NCI-H187 treated with DMSO at 0.1 percent for 48 hours (cell line): ENCODE measurements around the gene PTBP1.

Experiments
- DNase-seq: peaks from one replicate; lab custom pipeline; 2025; lab: John Stamatoyannopoulos, UW

Gene PTBP1

DNA sequence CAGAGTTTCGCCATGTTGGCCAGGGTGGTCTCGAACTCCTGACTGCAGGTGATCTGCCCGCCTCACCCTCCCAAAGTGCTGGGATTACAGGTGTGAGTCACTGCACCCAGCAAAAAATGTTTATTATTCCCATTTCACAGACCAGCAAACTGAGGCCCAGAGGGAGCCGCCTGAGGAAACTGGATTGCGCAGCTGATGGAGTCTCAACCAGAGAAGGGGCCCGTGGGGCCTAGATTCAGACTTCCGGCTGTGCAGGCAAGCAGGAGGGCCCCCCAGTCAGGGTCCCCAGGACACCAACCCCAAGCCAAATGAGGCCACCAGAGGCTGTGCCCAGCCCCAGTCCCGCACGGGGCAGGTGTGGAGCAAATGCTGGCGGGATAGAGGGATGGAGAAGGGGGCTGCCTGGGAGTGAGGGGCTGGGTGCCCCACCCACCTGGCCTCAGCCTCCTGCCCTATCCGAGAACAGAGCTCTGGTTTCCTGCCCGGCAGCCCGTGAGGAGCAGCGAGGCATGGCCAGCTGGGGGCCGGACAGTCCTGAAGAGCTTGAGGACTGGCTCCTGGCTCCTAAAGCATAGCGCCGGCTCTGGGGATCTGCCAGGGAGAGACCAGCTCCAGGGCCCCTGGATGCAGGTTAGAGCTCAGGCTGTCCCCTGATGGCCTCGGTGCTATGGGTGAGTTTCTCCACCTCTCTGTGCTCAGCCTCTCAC, 24.4 kb upstream of the PTBP1 start:
- DNase-seq = no peak

DNA sequence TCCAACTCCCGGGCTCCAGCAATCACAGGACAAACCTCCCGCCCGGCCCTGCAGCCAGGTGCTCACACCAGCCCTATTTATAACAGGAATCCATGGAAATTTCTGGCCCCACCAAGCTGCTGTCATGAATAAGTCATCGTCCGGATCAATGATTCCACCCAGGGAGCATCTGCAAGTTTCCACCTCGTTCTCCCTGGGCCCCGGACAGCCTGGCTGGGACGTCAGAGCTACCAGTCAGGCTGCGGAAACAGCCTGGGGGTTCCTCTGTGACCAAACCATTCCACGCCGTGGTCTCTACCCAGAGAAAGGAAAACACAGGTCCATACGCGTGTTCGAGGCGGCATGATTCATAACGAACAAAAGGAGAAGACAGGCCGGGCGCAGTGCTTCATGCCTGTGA, 20.7 kb upstream of the PTBP1 start:
- DNase-seq = no peak

DNA sequence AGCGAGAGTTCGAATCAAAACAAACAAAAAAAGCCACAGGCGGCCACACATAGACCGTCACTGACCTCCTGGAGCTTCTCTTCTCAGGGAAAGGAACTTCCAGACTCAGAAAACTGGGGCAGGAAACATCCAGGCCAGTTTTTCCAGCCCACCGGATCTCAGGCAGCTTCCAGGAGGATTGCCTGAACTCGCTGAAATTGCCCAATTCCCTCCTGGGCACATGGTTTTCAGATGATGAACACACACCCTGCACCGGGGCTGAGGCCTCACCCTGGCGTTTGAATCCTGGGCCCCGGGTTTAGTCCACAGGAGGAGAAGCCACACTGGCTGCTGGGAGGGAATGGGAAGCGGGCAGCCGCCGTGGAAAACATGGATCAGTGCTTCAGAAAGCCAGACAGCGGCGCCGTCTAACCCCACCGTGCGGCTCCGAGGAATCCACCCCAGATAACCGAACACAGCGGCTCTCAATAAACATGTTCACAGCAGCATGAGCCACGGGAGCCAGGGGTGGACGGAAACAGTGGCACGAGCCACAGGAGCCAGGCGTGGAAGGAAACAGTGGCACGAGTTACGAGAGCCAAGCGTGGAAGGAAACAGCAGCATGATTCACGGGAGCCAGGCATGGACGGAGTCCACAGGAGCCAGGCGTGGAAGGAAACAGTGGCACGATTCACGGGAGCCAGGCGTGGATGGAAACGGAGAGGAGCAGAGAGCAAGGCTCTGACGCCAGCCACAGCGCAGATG, 18.2 kb upstream of the PTBP1 start:
- DNase-seq = no peak

DNA sequence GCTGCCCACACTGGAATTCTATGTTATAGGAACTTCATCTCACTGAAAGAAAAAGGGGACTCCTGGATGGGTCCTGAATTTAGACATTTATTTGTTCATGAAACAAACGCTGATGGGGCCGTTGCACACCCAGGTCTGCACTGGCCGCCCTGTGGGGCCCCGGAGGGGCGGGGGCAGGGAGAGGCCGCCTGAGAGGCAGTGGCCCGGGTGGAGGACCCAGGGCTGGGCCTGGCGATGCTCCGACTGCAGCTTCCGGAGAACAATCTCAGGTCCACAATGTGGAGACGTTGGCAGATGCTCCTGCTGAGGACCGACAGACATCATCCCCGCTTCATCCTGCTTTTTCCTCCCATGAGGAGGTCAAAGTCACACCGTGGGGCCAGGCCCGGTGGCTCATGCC, 16.3 kb upstream of the PTBP1 start:
- DNase-seq = no peak

DNA sequence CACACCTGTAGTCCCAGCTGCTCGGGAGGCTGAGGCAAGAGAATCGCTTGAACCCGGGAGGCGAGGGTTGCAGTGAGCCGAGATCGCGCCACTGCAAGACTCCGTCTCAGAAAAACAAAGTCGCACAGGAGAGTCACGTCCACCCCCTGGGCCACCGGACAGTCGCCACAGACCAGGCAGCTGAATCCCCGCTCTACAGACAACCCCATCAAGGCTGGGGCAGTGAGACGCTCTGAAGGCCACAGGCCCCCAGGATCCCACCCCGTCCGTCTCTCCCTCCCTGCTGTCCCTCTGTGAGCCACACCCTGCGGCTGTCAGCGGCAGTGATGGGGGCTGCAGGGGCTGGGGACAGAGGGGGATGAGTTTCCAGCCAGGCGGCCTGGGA, 15.5 kb upstream of the PTBP1 start:
- no peak for DNase-seq

DNA sequence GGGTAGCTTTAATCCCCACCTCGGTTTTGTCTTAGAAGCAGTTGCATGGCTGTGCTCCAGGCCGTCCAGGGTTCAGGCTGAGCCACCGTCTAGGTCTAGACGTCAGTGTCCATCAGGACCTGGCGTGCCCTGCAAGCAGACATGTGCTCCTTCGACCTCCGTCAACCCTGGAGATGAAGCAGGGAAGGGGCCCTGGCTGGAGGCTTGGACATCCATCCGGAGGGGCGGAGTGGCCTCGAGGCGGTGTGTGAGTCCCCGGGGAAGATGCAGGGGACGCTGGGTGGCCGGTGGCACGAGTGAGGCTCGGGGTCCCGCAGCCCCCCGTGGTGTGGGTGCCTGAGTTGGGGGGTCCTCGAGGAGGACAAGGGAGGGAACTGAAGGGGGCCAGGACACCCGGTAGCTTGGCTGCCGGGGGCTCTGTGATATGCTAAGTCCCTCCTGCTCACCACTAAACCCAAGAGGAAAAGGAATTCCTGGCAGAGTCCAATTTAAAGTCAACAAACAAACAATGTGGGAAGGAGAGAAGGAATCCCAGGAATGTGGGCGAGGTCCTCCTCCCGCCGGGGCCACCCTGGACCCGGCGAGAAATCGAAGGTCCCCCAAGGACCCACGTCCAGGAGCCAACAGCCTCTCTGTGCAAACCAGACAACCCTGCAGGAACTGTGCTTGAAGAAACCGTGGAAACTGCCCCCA, 14.9 kb upstream of the PTBP1 start:
- DNase-seq = no peak

DNA sequence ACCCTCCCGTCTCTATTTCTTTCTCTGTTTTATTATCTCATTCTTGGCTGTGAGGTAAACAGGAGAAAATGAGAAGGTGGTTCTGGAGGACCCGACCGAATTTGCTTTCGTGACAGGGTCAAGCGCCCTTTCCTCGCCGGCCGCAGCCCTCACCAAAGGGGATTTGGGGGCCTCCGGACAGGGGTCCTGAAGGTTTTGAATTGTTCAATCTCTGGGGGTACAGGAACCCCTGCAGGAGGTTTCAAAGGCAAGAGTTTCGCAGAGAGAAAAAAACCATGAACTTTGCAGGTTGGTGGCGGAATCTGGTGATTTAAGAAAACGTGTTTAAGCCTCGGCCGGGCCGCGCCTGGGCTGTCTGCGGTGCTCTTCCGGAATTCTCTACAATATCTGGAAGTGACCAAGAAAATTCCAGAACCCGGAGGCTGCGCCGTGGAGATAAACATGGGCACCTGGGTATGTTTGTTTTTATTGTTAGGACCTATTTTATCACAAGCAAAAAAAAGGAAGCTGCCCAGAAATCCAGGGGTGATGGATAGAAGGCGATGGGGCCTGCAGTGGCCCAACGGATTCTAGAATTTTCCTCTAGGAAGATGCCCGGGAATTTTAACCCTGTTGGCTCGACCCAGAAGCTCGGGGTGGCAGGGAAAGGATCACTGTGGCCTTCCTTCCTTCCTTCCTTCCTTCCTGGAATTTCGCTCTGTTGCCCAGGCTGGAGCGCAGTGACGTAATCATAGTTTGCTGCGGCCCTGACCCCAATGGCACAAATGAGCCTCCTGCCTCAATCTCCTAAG, 14.2 kb upstream of the PTBP1 start:
- no peak for DNase-seq

DNA sequence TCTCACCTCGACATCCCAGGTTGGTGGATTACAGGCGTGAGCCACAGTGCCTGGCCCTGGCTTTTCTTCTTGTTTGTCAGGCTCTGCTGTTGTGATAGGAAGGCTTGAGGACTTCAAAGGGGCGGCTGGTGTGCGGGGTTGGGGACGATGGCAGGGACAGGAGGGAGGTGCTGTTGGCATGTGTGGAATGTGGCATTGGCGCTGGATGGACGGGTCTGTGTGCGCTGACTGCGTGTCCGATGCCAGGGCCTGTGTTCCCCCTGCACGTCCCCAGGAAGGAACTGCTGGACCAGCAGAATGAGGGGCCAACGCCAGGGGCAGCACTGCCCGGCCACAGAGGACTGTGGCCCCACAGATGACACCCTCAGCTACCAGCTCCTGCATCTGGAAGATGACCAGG, 12.7 kb upstream of the PTBP1 start:
- DNase-seq = no peak

DNA sequence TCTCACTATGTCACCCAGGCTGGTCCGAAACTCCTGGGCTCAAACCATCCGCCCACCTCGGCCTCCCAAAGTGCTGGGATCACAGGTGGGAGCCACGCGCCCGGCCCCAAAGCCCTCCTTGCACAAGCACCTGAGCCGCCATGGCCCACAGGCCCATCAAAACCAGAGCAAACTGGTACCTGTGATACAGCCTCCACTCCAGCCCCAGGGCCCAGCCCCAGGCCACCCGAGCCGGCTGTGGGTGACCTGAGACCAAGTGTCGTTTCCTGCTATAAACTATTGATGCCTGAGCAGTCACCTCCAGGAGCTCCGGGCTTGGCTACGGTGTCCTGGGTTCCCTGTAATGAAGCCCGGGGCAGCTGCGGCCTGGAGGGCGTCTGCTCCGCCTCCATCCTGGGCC, 9.7 kb upstream of the PTBP1 start:
- no peak for DNase-seq

DNA sequence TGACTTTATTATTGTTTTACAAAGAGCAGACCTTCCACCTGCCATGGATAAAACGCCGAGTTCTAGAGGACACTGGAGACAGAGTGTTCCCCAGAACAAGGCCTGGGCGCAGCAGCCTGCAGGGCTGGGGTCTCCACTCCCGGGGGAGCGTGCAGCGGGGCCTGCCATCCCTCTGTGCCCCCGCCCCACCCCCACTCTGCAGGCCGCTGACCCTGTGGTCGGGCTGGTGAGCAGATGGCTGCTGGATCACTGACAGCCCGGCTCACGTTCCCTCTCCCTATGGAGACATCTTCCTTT, 8.6 kb upstream of the PTBP1 start:
- DNase-seq = no peak

DNA sequence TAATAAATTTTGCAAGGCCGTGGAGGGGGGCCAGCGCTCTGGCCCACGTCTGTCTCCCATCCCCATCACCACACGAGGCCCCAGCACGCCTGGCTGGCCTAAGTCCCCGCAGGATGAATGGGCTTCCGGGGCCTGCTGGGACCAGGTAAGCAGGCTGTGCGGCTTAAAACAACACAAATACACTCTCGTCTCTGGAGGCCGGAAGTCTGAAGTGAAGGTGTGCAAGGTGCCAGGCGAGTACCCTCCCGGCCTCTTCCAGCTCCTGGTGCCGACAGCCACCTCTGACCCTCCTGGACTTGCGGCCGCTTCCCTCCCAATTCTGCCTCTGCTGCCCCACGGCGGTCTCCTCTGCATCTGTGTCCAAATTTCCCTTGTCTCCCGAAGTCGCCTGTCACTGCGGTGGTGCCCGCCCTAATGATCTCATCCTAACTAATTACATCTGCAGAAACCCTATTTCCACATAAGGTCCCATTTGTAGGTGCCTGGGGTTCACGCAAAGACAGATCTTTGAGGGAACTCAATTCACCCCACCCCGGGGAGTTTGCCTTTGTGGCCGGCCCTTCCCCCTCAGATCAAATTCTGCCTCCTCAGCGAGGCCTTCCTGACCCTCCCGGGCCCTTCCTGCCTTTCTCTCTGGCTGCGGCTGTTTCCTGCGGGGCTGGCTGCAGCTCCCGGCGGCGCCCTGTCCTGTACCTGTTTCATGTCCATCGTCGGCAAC, 8.1 kb upstream of the PTBP1 start:
- no peak for DNase-seq

DNA sequence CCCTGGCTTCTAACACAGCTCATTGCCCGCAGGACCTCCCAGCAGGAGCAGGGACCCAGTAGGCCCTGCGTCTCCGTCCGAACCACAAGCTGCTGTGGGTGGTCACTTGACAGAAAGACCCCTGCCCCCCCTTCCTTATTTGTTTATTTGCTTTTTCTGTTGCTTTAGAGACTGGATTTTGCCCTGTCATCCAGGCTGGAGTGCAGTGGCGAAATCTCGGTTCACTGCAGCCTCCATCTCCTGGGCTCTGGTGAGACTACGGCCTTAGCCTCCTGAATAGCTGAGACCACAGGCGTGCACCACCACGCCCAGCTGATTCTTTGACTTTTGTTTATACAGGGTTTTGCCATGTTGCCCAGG, 7.6 kb upstream of the PTBP1 start:
- DNase-seq = no peak

DNA sequence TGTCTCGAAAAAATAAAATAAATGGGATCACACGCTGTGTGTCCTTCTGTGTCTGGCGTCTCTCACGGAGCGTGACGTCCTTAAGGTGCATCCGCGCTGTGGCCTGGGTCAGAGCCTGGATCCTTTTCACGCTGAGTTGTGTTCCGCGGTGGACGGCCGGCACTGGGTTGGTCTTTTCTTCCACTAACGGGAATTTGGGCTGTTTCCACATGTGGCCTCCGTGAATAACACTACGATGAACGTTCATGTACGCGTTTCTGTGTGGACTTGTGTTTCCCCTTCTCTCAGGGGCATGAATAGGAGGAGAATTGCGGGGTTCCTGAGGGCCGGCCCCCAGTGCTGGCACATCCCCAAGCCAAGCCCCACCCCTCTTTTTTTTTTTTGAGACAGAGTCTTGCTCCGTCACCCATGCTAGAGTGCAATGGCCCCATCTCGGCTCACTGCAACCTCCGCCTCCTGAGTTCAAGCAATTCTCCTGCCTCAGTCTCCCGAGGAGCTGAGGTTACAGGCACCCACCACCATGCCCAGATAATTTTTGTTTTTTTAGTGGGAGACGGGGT, 6.2 kb upstream of the PTBP1 start:
- no peak for DNase-seq

DNA sequence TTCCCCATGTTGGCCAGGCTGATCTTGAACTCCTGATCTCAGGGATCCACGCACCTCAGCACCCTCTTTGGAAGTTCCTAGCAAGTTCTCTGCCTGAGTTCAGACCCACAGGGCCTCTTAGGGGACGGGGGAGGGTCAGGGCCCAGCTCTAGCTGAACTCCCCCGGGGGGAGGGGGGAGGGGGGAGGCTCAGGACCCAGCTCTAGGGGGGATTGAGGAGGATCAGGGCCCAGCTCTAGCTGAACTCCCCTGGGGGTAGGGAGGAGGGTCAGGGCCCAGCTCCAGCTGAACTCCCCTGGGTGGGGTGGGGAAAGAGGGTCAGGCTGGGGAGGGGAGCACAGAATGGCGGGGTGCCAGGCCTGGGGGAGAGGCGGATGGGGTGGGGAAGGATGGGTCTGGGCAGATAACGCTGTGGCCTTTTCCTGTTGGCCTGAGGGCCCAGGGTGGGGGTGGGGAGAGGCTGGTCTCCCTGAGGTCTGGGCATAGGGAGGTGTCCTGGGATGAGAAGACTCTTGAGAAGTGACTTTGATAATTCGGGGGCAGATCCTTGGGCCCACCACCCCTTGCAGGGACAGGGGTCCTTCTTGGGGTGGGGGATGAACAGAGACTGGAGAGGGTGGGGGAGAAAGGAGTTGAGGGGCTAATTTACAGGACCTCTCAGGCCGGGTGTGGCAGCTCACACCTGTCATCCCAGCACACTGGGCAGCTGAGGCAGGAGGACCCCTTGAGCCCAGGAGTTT, 5.5 kb upstream of the PTBP1 start:
- no peak for DNase-seq

DNA sequence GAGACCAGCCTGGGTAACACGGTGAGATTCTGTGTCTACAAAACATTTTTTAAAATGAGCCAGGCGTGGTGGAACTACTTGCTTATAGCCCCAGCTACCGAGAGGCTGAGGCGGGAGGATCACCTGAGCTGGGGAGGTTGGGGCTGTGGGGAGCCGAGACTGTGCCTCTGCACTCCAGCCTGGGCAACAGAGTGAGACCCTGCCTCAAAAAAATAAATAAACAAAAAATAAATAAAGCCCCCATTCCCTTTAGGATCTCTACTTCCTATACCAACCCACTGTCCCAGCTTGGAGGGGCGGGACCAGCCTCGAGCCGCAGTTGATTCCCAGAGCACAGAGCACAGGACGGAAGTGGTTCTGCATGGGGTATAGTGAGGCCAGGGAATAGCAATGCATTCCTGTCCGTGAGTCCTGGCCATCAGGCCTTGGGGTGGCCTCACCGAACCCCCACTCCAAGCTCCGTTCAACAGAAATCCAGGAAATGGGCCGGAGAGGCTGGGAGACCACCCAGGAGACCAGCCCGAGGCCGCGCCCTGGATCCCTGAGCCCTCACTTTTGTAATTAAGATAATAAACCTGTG, 4.9 kb upstream of the PTBP1 start:
- no peak for DNase-seq

DNA sequence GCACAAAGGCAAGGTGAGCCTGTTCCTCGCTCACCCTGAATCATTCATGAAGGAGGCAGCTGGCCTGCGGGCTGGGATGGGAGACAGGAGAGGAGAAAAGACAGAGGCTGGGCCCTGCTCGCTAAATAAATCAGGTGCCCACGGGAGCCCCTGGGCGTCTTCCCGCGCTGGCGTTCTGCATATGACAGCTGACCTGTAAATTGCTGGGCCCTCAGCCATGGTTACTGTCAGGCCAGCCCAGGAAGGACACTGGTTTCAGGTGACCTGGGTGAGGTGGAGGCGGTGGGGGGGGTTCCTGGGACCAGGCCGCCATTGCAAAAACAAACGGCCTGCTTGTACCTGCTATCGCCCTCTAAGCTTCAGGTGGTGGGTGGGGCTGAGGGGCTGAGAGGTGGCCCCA, 3.4 kb upstream of the PTBP1 start:
- no peak for DNase-seq

DNA sequence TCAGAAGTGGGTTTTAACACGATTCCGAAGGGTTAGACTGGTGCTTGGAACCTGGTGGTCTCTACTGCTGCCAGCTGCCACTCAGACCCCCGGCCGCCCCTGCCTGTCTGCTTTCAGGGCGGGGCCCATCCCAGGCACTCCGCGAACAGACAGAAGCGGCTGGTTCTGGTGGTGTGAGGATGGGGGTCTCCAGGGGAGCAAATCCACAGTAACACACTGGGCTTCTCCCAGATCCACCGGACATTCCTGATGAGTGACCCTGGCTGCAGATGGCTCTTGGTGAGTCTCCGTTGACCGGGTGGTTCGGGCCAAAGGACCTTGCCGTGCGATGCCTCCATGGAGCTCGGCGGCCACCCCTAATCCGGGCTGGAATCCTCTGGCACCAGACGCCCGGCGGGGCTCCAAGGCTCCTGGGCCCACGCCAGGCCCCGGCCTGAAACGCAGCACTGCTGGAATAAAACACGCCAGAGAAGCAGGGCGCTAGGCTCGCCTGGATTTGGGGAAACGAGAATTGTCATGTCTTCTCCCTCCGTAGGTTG, 2.1 kb upstream of the PTBP1 start:
- no peak for DNase-seq

DNA sequence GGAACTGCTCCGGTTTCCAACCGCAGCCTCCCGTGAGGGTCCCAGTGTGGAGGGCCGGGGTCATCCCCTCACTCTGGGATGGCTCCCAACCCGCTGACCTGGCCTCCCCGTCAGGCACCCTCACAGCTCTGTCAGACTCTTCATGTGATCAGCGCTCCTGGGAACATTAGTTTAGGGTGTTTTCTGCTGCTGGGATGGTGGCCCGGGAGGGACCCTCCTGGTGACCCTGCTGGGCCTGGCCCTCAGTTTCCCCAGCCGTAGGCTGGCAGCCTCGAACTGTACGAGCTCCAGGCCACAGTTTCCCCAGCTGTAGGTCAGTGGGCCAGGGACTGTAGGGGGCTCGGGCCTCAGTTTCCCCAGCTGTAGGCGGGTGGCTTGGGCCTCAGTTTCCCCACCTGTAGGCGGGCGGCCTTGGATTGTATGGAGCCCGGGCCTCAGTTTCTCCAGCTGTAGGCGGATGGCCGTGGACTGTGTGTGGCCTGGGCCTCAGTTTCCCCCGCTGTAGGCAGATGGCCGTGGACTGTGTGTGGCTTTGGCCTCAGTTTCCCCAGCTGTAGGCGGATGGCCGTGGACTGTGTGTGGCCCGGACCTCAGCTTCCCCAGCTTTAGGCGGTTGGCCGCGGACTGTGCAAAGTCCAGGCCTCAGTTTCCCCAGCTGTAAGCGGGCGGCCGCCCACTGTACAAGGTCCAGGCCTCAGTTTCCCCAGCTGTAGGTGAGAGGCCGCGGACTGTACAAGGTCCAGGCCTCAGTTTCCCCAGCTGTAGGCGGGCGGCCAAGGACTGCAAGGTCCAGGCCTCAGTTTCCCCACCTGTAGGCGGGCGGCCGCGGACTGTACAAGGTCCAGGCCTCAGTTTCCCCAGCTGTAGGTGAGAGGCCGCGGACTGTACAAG, 1.3 kb upstream of the PTBP1 start:
- DNase-seq = no peak
